Neural progenitor cell (in vitro differentiated cells): ENCODE results near the gene SHROOM3. TPM values are rescaled to one million over a fixed set of nuclear protein-coding genes. Genes with fewer than 3 reads are reported as not detected.
"Not testable (repeated sequence)": the region's sequence is repeated elsewhere in the genome, so short reads cannot be mapped to it uniquely, and the experiment has no call there.

Source experiments
- DNase-seq: peaks from one replicate; pipeline ENCODE4 v3.0.0-alpha.2; 2016; ENCODE audit warnings: low spot score
- H2AFZ ChIP-seq: fragments of 200-600 bp; sonication (generic); replicated peaks from 2 replicates; pipeline ENCODE4 v1.6.1; 2016; ENCODE audit warnings: antibody characterized with exemption
- H3F3A ChIP-seq: fragments of 200-600 bp; sonication (generic); 2 replicates; pipeline ENCODE4 v1.6.1; 2016; ENCODE audit warnings: antibody characterized with exemption, low read depth
- H3K27ac ChIP-seq: fragments of 200-600 bp; sonication (generic); 2 replicates; pipeline ENCODE4 v1.5.1; 2016; ENCODE audit warnings: mild to moderate bottlenecking
- H3K27me3 ChIP-seq: fragments of 200-600 bp; sonication (generic); 2 replicates; pipeline ENCODE4 v1.6.1; 2016; ENCODE audit warnings: mild to moderate bottlenecking, moderate library complexity
- H3K36me3 ChIP-seq: fragments of 200-600 bp; sonication (generic); 2 replicates; pipeline ENCODE4 v1.5.1; 2016
- H3K4me1 ChIP-seq: fragments of 200-600 bp; sonication (generic); 2 replicates; pipeline ENCODE4 v1.6.1; 2016; ENCODE audit warnings: mixed run types
- H3K4me2 ChIP-seq: fragments of 200-600 bp; sonication (generic); 2 replicates; pipeline ENCODE4 v1.6.1; 2016
- H3K4me3 ChIP-seq: fragments of 200-600 bp; sonication (generic); 2 replicates; pipeline ENCODE4 v1.5.1; 2016
- H3K79me2 ChIP-seq: fragments of 200-600 bp; sonication (generic); 2 replicates; pipeline ENCODE4 v1.6.1; 2016; ENCODE audit warnings: low read depth
- H3K9ac ChIP-seq: fragments of 200-600 bp; sonication (generic); 2 replicates; pipeline ENCODE4 v1.6.1; 2016
- H3K9me3 ChIP-seq: fragments of 200-600 bp; sonication (generic); 2 replicates; pipeline ENCODE4 v1.5.1; 2016; ENCODE audit warnings: low read depth
- H4K20me1 ChIP-seq: fragments of 200-600 bp; sonication (generic); 2 replicates; pipeline ENCODE4 v1.6.1; 2016; ENCODE audit warnings: low read depth
- H3K27ac Mint-ChIP-seq: 3 replicates; pipeline ENCODE4 v1.8.0; 2021; ENCODE audit warnings: mixed read lengths
- H3K27me3 Mint-ChIP-seq: 2 replicates; pipeline ENCODE4 v1.8.0; 2022; ENCODE audit warnings: low read depth, mild to moderate bottlenecking, inconsistent platforms, moderate library complexity, mixed read lengths; ENCODE audit not compliant: insufficient read depth
- H3K36me3 Mint-ChIP-seq: 3 replicates; pipeline ENCODE4 v1.8.0; 2021; ENCODE audit warnings: mixed read lengths
- H3K4me1 Mint-ChIP-seq: 3 replicates; pipeline ENCODE4 v1.8.0; 2021; ENCODE audit warnings: mixed read lengths
- H3K4me3 Mint-ChIP-seq: 3 replicates; pipeline ENCODE4 v1.8.0; 2021; ENCODE audit warnings: mild to moderate bottlenecking, moderate library complexity, mixed read lengths
- H3K9me3 Mint-ChIP-seq: 3 replicates; pipeline ENCODE4 v1.8.0; 2020; ENCODE audit warnings: mixed read lengths
- EZH2 ChIP-seq: fragments of 200-600 bp; sonication (generic); IDR thresholded peaks from 2 replicates; pipeline ENCODE4 v1.6.1; 2017; ENCODE audit warnings: antibody characterized with exemption, mild to moderate bottlenecking, moderate library complexity
- EZH2phosphoT487 ChIP-seq: fragments of 200-600 bp; sonication (generic); IDR thresholded peaks from 2 replicates; pipeline ENCODE4 v1.6.1; 2017; ENCODE audit warnings: antibody characterized with exemption
- total RNA-seq: library from RNA; depleted of rRNA; stranded (reverse); fragments of >200 nt; gene quantifications from 2 replicates; pipeline ENCODE4 v1.2.3, GENCODE V29; 2015; ENCODE audit warnings: low replicate concordance
- TF ChIP-seq, protein P1 (sequence below): fragments of 200-600 bp; sonication (generic); IDR thresholded peaks from 2 replicates; pipeline ENCODE4 v1.5.1; 2017; ENCODE audit warnings: antibody characterized with exemption, mild to moderate bottlenecking

SHROOM3 gene
- total RNA-seq, 1 donor from 2014 or later, result 36.6 TPM

DNA sequence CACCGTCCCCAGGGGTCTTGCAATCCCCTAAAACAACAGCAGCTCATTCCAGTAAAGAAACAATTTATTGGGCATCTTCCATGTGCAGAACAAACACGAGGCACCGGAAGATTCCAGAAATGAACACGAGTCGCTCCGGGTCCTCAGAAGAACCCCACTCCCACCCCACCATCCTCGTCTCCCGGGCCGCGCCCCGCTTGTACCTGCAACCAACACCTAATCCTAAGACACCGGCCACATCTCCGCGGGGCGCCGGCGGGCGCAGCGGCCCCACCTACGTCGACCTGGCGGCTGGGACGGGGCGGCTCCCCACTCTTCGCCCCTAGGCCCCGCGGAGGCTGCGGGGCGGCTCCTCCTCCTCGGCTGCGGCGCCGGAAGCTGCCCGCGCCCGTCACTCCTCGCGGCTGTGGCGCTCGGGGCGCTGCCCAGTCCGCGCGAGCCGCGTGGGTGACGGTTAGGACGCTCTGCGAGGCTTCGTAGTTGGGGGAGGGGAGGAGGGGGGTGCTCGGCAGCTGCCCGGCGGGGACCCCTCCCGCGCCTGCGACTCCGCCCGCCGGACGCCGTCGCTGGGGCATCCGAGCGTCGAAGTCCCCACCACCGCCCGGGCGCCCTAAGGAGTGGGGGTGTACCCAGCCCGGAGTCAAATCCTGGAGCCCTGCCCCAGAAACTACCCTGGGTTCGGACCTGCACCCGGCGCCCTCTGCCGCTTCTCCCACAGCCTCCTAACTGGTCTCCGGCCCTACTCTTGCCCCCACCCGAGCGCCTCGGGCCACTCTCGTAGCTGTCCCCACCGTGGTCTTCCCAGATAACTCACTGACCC, 14.1 kb upstream of the SHROOM3 start, which contains the start of gene CCDC158:
Gene CCDC158 (minus strand): TSS at position 380 of the 820 bp plus-strand sequence. CDS start 17,934 bp downstream, outside the sequence.
- H3K9ac ChIP-seq, result no peak within 1 kb of the TSS
- peaks cover 6% of the 10 kb centered on the region for H3K4me1 ChIP-seq
- H3K4me2 ChIP-seq, result no peak within 1 kb of the TSS
- Mint-ChIP-seq H3K4me3 (no peak within 1 kb of the TSS), H3K27ac (peak within 1 kb of the TSS; percentile 37), H3K36me3 (no peaks in the 10 kb centered on the region), H3K9me3 (peaks cover 23% of the 10 kb centered on the region), H3K4me1 (peaks cover 8% of the 10 kb centered on the region), H3K27me3 (no peaks in the 10 kb centered on the region)
- H3K79me2 ChIP-seq, result no peaks in the 10 kb centered on the region
- no peaks in the 10 kb centered on the region for H4K20me1 ChIP-seq
- no peak within 1 kb of the TSS for H3K4me3 ChIP-seq
- peaks cover 5% of the 10 kb centered on the region for H3F3A ChIP-seq
- no peaks in the 10 kb centered on the region for H3K36me3 ChIP-seq
- TF ChIP-seq, protein P1, sequence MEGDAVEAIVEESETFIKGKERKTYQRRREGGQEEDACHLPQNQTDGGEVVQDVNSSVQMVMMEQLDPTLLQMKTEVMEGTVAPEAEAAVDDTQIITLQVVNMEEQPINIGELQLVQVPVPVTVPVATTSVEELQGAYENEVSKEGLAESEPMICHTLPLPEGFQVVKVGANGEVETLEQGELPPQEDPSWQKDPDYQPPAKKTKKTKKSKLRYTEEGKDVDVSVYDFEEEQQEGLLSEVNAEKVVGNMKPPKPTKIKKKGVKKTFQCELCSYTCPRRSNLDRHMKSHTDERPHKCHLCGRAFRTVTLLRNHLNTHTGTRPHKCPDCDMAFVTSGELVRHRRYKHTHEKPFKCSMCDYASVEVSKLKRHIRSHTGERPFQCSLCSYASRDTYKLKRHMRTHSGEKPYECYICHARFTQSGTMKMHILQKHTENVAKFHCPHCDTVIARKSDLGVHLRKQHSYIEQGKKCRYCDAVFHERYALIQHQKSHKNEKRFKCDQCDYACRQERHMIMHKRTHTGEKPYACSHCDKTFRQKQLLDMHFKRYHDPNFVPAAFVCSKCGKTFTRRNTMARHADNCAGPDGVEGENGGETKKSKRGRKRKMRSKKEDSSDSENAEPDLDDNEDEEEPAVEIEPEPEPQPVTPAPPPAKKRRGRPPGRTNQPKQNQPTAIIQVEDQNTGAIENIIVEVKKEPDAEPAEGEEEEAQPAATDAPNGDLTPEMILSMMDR, result no peak
- TF ChIP-seq EZH2 (no peak), EZH2phosphoT487 (no peak)
- H3K9me3 ChIP-seq, result peaks cover 7% of the 10 kb centered on the region
- H2AFZ ChIP-seq, result no peak within 1 kb of the TSS
- no peak within 1 kb of the TSS for H3K27ac ChIP-seq
- no peak for DNase-seq
- no peaks in the 10 kb centered on the region for H3K27me3 ChIP-seq

DNA sequence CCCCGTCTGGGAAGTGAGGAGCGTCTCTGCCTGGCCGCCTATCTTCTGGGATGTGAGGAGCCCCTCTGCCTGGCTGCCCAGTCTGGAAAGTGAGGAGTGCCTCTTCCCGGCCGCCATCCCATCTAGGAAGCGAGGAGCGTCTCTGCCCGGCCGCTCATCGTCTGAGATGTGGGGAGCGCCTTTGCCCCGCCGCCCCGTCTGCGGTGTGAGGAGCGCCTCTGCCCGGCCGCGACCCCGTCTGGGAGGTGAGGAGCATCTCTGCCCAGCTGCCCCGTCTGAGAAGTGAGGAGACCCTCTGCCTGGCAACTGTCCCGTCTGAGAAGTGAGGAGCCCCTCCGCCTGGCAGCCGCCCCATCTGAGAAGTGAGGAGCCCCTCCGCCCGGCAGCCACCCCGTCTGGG, 11.9 kb upstream of the SHROOM3 start:
- not testable (repeated sequence) for H3K9ac ChIP-seq, H3K27me3 Mint-ChIP-seq

DNA sequence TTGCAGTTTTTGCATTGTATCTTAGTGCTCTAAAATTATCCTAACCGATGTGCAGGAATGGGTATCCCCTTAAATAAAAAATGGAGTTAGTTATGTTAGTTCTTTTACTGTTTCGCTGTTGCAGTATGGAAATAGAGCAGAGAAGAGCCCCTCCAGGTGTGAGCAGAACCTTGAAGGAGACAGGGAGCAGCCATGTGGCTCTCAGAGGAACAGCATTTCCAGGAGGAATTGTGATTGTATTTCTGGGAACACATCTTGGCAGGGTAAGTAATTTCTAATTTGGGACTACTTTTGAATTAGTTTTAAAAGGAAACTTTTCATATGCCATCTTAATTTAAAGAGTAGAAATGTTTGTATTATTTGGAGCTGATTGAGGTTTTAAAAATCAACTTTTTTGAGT, 8.8 kb upstream of the SHROOM3 start:
- Histone ChIP-seq H2AFZ (no peak overlapping the region), H3K4me1 (peaks cover 10% of the 10 kb centered on the region)
- DNase-seq, result no peak

More for the DNA sequence above, 11.9 kb upstream of the SHROOM3 start:
- H3K9me3 ChIP-seq, H3K27me3 ChIP-seq, H3F3A ChIP-seq, H4K20me1 ChIP-seq, H3K36me3 ChIP-seq, H3K4me3 ChIP-seq, DNase-seq, H3K27ac Mint-ChIP-seq, H3K4me2 ChIP-seq, H3K36me3 Mint-ChIP-seq, H3K4me1 Mint-ChIP-seq, H3K4me1 ChIP-seq, H3K79me2 ChIP-seq, H3K4me3 Mint-ChIP-seq, H2AFZ ChIP-seq, H3K27ac ChIP-seq: not testable (repeated sequence)
- peaks cover 23% of the 10 kb centered on the region for H3K9me3 Mint-ChIP-seq

More for the DNA sequence above, 8.8 kb upstream of the SHROOM3 start:
- no peak overlapping the region for H3K4me2 ChIP-seq
- H3K4me3 ChIP-seq, result no peak overlapping the region
- no peaks in the 10 kb centered on the region for H3K79me2 ChIP-seq
- Mint-ChIP-seq H3K9me3 (peaks cover 8% of the 10 kb centered on the region), H3K27ac (no peak overlapping the region), H3K4me3 (no peak overlapping the region), H3K36me3 (no peaks in the 10 kb centered on the region), H3K4me1 (peaks cover 13% of the 10 kb centered on the region), H3K27me3 (no peaks in the 10 kb centered on the region)
- H3K9ac ChIP-seq, result no peak overlapping the region
- no peak for TF ChIP-seq EZH2phosphoT487
- TF ChIP-seq, protein P1, result no peak
- no peak for TF ChIP-seq EZH2
- peaks cover 7% of the 10 kb centered on the region for H3K9me3 ChIP-seq
- no peaks in the 10 kb centered on the region for H3K36me3 ChIP-seq
- H3K27me3 ChIP-seq, result no peaks in the 10 kb centered on the region
- no peak overlapping the region for H3K27ac ChIP-seq
- H4K20me1 ChIP-seq, result no peaks in the 10 kb centered on the region
- H3F3A ChIP-seq, result peaks cover 8% of the 10 kb centered on the region
